ENCODE data around the gene DNAH1.
A peak's percentile ranks its signal among the peaks of the same experiment; 100 is the strongest.
"Not testable (repeated sequence)": the region's sequence is repeated elsewhere in the genome, so short reads cannot be mapped to it uniquely, and the experiment has no call there.

The DNAH1 gene

DNA sequence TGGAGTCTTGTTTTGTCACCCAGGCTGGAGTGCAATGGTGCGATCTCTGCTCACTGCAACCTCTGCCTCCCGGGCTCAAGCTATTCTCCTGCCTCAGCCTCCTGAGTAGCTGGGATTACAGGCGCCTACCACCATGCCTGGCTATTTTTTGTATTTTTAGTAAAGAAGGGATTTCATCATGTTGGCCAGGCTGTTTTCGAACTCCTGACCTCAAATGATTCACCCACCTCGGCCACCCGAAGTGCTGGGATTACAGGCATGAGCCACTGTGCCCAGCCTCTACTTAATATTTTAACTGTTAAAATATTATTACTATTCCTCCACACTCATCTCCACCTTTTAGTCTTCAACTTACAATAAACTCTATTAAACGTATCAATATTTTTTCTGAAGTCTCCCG, 22.0 kb downstream of the DNAH1 start:
- not testable (repeated sequence) for DNase-seq (ENCODE audit: low spot score)

DNA sequence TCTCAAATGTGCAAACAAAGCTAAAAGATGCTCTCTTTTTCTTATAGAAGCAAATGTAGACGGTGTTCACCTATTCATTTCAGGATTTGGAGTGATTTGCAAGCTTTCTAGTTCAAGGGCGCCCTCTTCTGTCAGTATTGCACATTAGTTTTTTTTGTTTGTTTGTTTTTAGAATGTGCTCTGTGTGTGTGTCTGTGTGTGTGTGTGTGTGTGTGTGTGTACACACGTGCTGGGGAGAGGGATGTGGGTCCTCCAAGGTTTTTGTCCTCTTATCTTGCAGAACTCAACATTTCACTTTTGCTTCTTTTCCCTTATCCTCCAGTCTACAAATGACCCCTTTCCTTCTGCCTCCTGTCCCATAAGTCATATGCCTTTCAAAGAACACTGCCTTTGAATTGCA, 23.5 kb downstream of the DNAH1 start:
- peak; percentile 77 for DNase-seq (ENCODE audit: low spot score)

GRCh38 chr3:52341123-52341522, 25.0 kb downstream of the DNAH1 start:
- no peak for DNase-seq (ENCODE audit: low spot score)

DNA sequence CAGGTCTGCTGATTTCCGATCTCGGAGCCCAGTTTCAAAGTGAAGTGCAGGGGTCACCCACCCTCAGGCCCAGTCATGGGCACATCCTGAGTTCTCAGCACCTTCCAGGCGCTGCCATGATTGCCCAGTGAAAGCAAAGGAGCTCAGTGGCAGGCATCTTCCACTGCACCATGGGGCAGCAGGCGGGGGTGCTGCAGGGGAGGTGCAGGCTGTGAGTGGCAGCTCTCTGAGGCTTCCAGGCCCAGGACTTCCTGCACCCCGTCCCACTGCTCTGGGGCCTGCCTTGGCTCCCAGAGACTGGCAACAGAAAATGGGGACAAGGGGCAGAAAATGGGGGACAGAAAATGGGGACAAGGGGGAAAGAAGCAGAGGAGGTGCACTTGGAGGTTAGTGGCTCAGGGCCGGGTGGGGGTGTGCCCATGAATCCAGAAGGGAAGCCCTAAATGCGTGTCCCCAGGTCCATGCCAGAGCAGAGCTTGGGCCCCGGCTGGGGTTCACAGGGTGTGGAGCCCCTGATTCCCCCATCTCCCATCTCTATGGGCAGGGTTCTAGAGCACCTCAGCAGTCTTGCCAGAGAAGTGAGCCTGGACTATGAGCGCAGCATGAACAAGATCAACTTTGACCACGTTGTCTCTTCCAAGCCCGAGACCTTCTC, 28.0 kb downstream of the DNAH1 start:
- no peak for DNase-seq (ENCODE audit: low spot score)

- DNase-seq (ENCODE audit: low spot score), result no peak
These were observed 29.5 kb downstream of the DNAH1 start for GRCh38 chr3:52345521-52346109.

GRCh38 chr3:52346623-52347530, 30.8 kb downstream of the DNAH1 start:
- DNase-seq (ENCODE audit: low spot score), result no peak

DNA sequence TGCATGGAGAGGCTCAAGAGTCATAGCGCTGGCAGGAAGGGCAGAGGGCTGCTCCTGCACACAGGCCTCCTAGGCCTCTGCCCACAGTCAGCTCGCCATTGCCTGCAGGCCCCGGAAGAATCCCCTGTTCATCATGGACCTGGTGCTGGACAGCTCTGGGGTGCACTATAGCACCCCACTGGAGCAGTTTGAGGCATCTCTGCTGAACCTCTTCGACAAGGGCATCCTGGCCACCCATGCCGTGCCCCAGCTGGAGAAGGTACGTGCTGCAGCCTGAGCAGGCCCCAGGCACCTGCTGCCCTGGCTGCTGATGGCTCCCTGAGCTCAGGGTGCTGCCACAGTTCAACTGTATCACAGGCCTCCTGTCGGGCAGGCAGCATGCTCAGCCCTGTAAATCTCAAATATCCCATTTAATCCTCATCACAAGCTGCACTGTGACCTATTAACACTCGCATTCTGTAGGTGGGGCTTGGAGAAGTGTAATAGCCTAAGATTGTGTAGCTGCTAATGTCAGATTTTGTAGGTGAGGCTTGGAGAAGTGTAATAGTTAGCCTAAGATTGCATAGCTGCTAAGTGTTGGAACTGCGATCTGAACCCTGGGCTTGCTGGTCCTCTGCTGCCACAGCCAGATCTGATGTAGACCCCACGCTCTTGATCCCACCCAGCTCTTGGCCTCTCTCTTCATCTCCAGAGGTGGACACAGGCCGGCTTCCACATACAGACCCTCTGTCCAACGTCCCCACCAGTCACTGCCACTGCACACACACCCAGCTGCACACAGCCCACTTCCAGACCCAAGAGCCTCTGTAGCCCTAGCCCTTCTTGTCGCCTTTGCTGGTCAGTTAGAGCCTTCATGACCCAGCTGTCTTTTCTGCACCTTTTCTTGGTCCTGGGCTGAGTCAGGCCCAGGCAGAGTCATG, 31.9 kb downstream of the DNAH1 start:
- DNase-seq (ENCODE audit: low spot score), result no peak

GRCh38 chr3:52349131-52349530, 33.0 kb downstream of the DNAH1 start:
- no peak for DNase-seq (ENCODE audit: low spot score)

DNA sequence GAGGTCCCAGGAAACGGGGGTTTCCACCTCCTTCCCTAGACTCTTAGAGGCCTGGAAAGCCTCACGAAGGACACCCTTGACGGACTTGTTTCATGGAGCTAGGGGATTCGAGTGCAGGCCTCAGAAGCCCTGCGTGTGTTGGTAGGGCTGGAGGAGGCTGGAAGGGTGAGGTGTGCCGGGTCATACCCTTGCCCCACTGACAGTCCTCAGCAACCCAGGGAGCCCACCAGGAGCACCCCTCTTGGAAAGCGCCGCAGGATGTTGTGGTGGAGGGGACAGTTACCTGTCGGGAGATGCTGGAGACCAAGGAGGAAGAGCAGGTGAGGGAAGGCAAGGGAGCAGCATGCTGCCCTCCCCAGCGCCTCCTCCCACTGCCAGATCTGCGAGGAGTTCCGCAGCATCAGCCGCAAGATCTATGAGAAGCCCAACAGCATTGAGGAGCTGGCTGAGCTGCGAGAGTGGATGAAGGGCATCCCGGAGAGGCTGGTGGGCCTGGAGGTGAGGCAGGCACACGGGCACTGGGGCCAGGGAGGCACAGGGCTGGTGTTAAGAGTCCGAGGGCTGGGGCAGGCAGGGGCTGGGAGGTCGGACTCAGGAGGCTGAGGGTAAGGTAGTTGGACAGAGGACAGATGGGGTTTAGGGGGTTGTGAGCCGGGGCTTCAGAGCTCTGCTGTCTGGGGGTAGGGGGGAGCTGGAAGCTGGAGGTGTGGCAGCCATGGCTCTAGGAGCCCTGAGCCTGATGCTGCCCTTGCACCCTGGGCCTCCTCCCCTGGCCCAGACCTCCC, 33.7 kb downstream of the DNAH1 start:
- DNase-seq (ENCODE audit: low spot score), result no peak

GRCh38 chr3:52350416-52350815, 34.3 kb downstream of the DNAH1 start:
- no peak for DNase-seq (ENCODE audit: low spot score)

DNA sequence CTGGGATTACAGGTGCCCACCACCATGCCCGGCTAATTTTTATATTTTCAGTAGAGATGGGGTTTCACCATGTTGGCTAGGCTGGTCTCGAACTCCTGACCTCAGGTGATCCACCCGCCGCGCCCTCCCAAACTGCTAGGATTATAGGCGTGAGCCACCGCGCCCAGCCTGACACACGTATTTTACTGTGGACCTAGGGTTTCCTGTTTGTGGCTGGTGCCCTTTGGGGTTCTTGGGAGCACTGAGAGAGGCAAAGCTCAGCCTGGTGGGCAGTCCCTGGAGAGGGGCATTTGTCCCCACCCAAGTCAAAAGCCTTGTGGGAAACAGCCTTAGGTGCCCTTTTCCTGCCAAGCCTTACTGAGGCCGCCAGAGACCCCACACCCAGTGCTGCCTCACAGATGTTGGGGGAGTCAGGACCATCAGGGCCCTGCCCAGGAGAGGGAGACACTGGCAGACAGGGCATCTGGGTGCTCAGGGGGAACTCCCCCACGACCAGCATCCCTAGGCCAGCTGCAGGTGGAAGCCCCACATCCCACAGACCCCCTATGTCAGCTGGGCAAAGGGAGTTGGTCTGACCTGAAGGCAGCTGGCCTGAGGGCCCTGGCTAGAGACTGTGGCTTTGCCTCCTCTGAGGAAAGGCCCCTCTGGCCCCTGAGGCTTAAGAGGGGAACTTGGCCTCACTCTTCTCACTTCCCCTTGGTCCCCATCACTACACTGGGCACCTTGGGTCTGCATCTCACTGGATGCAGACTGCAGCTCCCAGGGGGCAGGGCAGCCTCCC, 35.1 kb downstream of the DNAH1 start:
- DNase-seq (ENCODE audit: low spot score), result no peak

- DNase-seq (ENCODE audit: low spot score), result no peak
These were observed 35.7 kb downstream of the DNAH1 start for GRCh38 chr3:52351762-52352368.

- no peak for DNase-seq (ENCODE audit: low spot score)
These were observed 36.4 kb downstream of the DNAH1 start for GRCh38 chr3:52352566-52352965.

- no peak for DNase-seq (ENCODE audit: low spot score)
These were observed 37.3 kb downstream of the DNAH1 start for GRCh38 chr3:52353291-52353855.

GRCh38 chr3:52354676-52355075, 38.6 kb downstream of the DNAH1 start:
- no peak for DNase-seq (ENCODE audit: low spot score)

- no peak for DNase-seq (ENCODE audit: low spot score)
These were observed 39.4 kb downstream of the DNAH1 start for GRCh38 chr3:52355526-52355925.

DNA sequence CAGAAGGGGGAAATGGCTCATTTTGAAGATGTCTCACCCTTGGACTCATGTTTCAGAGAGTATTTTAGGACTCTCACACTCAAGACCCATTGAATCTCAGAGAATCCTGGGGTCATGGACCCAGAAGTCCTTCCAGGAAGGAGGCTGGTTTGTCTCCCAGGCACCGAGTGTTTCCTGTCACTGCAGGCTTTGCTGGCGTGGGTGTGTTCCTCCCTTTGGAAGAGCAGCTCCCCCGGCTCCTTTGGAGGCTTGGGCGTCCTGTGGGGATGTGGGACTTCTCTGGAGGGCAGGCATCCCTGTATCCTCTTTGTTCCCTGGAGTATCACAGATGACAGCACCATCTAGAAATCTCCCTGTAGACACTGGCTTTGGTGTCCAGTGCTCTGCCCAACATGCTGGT, 40.0 kb downstream of the DNAH1 start:
- DNase-seq (ENCODE audit: low spot score), result no peak

- DNase-seq (ENCODE audit: low spot score), result no peak
These were observed 41.3 kb downstream of the DNAH1 start for GRCh38 chr3:52357151-52358080.

All from activated CD4-positive, alpha-beta T cell treated with anti-CD3 and anti-CD28 coated beads, Interleukin-2, Interleukin-4, amounts not matched to agents 100 ng/mL and 50 ng/mL, durations not matched to agents 16 hours and 8 hours (primary cell).